ENCODE data around the gene CD244.

CD244 gene, protein sequence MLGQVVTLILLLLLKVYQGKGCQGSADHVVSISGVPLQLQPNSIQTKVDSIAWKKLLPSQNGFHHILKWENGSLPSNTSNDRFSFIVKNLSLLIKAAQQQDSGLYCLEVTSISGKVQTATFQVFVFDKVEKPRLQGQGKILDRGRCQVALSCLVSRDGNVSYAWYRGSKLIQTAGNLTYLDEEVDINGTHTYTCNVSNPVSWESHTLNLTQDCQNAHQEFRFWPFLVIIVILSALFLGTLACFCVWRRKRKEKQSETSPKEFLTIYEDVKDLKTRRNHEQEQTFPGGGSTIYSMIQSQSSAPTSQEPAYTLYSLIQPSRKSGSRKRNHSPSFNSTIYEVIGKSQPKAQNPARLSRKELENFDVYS

DNA sequence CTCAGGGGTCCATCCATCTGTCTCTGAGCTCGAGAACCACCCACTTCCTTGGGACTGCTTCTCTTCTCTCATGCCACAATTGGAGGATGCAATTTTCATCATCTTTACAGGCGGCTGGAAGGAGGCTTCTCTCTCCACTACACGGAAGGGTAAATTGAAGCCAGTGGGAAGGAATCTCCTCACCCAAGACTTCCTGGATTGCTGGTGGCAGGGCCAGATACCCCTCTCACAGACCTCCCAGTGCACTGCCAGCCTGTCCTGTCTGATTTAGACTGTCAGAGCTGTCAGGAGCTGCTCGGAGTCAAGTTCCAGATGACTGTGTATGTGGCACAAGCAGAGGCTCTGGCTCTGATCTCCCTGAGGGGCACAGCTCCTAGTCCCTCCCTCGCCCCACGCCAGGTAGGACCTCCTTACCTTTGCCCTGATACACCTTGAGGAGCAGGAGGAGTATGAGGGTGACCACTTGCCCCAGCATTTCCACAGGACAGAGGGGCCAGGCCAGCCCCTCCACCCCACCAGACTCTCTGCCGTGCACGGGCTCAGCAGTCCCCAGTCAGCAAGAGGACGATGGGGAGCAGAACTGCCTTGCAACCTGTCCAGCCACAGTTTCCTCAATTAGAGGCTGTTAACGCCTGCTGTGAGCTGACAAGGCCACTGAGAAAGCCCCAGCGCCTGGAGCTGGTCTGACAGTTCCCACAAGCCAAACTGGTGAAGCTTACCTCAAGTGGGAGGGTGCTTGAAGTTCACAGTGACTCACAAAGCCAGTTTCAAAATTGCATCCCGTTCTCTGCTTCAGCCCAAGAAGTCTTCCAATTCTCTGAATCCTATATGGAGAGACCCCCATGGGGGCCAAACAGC is at the start of gene CD244:
TSS of gene CD244 (minus strand) at position 685 of the 858 bp plus-strand sequence. CDS start at position 475, 210 bp downstream.
- DNase-seq (ENCODE audit: low spot score): peak; percentile 66
- in situ Hi-C loops (cut with MboI; ENCODE audit: low pct_unique_long_range_greater_than_20kb, low sequenced_read_pairs, unreplicated experiment): no loop called here
- TF ChIP-seq, protein P1, sequence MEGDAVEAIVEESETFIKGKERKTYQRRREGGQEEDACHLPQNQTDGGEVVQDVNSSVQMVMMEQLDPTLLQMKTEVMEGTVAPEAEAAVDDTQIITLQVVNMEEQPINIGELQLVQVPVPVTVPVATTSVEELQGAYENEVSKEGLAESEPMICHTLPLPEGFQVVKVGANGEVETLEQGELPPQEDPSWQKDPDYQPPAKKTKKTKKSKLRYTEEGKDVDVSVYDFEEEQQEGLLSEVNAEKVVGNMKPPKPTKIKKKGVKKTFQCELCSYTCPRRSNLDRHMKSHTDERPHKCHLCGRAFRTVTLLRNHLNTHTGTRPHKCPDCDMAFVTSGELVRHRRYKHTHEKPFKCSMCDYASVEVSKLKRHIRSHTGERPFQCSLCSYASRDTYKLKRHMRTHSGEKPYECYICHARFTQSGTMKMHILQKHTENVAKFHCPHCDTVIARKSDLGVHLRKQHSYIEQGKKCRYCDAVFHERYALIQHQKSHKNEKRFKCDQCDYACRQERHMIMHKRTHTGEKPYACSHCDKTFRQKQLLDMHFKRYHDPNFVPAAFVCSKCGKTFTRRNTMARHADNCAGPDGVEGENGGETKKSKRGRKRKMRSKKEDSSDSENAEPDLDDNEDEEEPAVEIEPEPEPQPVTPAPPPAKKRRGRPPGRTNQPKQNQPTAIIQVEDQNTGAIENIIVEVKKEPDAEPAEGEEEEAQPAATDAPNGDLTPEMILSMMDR (IDR thresholded peaks at IDR 0.05; ENCODE audit: extremely low read depth, insufficient read depth, missing control alignments): no peak

DNA sequence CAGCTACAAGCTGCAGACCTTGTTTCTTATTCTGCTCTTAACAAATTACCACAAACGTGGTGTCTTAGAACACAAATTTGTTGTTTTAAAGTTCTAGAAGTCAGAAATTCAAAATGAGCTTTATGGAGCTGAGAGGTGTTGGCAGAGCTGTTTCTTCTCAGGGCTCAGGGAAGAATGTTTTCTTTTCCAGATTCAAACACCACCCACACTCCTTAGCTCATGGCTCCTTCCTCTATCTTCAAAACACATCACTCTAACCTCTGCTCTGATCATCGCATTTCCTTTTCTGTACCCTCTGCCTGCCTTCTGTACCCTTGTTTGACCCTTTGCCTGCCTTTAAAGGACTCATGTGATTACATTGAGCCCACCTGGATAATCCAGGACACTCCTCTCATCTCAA is 49.2 kb upstream of the CD244 start:
- TF ChIP-seq, protein P1 (IDR thresholded peaks at IDR 0.05; ENCODE audit: extremely low read depth, insufficient read depth, missing control alignments): no peak
- DNase-seq (ENCODE audit: low spot score): no peak
- in situ Hi-C loops (cut with MboI; ENCODE audit: low pct_unique_long_range_greater_than_20kb, low sequenced_read_pairs, unreplicated experiment): no loop called here

DNA sequence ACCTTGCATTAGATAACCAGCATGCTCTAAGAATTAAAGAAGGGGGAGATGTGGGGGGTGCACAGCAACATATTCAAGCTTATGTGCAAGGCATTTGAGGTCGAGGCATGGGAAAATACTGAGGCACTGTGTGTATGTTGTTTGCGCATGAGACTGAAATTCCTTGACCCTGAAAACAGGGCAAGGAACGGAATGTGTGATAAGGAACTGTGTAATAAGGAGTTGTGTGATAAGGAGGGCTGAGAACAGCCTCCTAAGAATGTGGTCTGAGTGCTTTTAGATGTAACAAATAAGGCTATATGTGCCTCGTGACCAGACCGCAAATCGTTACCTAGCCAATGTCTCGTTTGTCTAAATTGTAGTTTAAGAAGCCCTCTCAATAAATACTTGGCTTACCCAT is 48.8 kb upstream of the CD244 start:
- no peak for DNase-seq (ENCODE audit: low spot score)
- TF ChIP-seq, protein P1 (IDR thresholded peaks at IDR 0.05; ENCODE audit: extremely low read depth, insufficient read depth, missing control alignments): no peak
- in situ Hi-C loops (cut with MboI; ENCODE audit: low pct_unique_long_range_greater_than_20kb, low sequenced_read_pairs, unreplicated experiment): no loop called here

DNA sequence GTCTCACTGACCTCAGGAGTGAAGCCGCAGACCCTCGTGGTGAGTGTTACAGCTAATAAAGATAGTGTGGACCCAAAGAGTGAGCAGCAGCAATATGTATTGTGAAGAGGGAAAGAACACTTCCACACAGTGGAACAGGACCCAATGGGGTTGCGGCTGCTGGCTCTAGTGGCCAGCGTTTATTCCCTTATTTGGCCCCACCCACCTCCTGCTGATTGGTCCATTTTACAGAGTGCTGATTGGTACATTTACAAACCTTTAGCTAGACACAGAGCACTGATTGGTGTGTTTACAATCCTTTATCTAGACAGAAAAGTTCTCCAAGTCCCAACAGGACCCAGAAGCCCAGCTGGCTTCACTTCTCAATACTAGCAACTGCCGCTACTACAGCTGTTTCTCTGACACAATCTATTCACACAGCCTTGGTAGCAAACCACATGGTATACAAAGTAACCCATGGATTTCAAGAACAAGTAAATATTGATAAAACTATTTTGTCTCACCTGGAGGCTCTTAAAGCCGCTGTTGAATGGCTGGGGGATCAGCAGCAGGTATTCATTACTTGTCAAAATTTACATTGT is 47.6 kb upstream of the CD244 start:
- in situ Hi-C loops (cut with MboI; ENCODE audit: low pct_unique_long_range_greater_than_20kb, low sequenced_read_pairs, unreplicated experiment): no loop called here
- TF ChIP-seq, protein P1 (IDR thresholded peaks at IDR 0.05; ENCODE audit: extremely low read depth, insufficient read depth, missing control alignments): no peak
- DNase-seq (ENCODE audit: low spot score): no peak

DNA sequence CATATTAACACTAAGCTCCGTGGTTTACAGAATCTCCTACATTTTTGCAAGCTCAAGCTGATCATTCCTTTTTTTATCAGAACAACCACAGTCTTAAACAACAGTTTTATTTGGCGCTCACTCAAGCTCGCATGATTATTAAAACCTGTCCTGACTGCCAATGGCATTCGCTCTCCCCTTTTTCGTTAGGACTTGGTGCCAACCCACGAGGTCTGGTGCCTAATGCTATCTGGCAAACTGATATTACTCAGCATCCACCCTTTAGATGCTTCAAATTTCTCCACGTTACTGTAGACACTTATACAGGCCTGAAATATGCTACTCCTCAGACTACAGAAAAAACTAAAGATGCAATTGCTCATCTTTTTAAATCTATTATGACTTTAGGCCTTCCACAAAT is 45.3 kb upstream of the CD244 start:
- TF ChIP-seq, protein P1 (IDR thresholded peaks at IDR 0.05; ENCODE audit: extremely low read depth, insufficient read depth, missing control alignments): no peak
- in situ Hi-C loops (cut with MboI; ENCODE audit: low pct_unique_long_range_greater_than_20kb, low sequenced_read_pairs, unreplicated experiment): no loop called here
- no peak for DNase-seq (ENCODE audit: low spot score)

DNA sequence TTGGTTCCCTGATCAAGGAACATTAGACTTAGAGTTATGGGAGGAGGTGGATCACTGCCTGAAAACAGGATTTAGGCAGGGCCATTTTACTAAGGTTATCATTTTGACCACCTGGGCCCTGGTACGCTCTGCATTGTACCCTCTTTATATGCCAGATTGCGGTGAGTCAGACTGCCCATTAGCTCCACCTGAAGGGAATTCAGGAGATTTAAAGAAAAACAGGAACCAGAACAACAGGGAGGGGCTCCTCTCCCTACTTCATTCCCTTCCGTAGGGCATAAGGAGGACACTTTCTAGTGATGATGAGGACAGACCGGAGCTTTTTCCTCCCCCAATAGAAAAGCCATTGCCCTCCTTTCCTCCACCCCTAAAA is 42.9 kb upstream of the CD244 start:
- DNase-seq (ENCODE audit: low spot score): no peak
- TF ChIP-seq, protein P1 (IDR thresholded peaks at IDR 0.05; ENCODE audit: extremely low read depth, insufficient read depth, missing control alignments): no peak
- in situ Hi-C loops (cut with MboI; ENCODE audit: low pct_unique_long_range_greater_than_20kb, low sequenced_read_pairs, unreplicated experiment): no loop called here
